EH (cell line): ENCODE results near the gene MICALL1.

Experiments used
- DNase-seq: peaks from one replicate; pipeline ENCODE4 v3.0.0-alpha.2; 2015; ENCODE audit warnings: low read depth

MICALL1 gene, protein sequence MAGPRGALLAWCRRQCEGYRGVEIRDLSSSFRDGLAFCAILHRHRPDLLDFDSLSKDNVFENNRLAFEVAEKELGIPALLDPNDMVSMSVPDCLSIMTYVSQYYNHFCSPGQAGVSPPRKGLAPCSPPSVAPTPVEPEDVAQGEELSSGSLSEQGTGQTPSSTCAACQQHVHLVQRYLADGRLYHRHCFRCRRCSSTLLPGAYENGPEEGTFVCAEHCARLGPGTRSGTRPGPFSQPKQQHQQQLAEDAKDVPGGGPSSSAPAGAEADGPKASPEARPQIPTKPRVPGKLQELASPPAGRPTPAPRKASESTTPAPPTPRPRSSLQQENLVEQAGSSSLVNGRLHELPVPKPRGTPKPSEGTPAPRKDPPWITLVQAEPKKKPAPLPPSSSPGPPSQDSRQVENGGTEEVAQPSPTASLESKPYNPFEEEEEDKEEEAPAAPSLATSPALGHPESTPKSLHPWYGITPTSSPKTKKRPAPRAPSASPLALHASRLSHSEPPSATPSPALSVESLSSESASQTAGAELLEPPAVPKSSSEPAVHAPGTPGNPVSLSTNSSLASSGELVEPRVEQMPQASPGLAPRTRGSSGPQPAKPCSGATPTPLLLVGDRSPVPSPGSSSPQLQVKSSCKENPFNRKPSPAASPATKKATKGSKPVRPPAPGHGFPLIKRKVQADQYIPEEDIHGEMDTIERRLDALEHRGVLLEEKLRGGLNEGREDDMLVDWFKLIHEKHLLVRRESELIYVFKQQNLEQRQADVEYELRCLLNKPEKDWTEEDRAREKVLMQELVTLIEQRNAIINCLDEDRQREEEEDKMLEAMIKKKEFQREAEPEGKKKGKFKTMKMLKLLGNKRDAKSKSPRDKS

GRCh38 chr22:37905534-37906363 lies at the start of gene MICALL1:
Gene MICALL1 (plus strand): TSS chr22:37906297. CDS start chr22:37906423, 126 bp downstream.
- peak; percentile 84 for DNase-seq

DNA sequence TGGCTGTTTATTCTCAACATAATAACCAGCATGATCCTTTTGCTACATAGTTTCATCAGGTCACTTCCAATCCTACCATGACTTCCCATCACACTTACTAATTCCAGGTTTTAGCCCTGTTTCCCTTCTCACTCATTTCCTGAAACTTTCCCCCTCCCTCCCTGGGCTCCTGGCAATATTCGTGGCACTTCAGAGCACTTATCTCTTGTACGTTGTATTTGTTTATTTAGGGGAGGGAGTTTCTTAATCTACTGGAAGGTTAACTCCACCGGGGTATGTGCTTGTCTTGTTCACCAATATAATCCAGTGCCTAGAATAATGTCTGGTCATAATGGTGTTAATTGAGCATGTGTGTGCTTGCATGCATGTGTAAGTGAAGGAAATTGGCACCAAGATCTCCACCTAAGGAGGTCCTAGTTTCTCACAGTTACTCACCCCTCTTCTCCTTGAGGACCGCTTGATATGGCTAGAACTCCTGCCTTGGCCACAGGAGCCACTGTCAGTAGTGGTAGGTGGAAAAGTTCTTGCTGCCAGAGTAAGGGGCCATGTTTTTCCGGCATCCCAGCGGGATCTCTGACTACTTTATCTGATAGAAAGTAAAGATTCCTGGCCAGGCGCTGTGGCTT lies 45.2 kb upstream of the MICALL1 start:
- DNase-seq: no peak

DNA sequence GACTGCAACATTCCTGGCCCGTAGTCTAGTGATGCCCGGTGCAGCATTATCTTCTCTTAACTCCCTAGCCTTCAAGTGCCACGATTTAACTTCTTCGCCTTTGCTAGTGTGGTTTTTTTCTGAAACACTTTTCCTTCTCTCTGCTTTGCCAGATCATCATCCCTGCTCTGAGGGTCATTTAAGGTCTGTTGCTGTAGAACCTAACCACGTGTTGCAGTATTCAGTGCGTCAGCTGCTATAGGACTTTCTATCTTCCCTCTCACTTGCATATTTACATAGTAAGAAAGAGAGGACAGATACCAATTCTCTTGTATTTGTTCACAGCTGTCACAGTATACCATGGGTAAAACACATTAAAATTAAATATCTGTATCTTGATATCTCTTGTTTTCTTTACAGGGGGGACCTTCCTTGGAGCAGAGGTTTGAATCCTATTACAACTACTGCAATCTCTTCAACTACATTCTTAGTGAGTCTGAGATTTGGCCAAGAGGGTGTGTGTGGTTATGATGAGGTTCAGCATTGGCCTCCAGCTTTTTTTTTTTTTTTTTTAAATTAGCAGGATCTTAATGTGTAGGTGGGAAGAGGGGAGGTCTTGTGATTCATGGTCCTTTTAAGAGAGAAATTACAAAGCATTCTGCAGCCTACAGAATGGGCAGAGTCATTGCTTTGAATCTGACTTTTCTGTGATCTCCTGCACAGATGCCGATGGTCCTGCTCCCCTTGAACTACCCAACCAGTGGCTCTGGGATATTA lies 43.3 kb upstream of the MICALL1 start:
- DNase-seq: no peak

GRCh38 chr22:37865510-37865909 lies 40.6 kb upstream of the MICALL1 start:
- no peak for DNase-seq

DNA sequence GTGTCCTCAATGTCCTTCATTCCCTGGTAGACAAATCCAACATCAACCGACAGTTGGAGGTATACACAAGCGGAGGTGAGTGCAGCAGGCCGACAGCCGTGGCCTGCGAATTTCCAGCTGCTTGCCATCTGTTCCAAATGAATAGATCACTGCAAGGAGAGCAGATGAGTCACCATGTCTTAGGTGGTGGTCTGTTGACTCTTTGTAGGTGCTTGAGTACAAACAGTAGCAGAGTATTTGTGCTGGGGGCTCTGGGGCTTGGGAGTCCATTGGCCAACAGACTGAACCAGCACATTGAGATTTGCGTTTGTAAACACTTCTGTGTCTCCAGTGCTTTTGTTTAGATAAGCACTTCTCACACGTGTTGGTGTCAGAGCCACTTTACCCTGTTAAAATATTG lies 35.8 kb upstream of the MICALL1 start:
- DNase-seq: no peak

- DNase-seq: peak; percentile 65
Measured at GRCh38 chr22:37880668-37881440, 25.2 kb upstream of the MICALL1 start.

GRCh38 chr22:37884420-37884819 lies 21.7 kb upstream of the MICALL1 start:
- DNase-seq: peak; percentile 59

GRCh38 chr22:37887584-37888378 lies 18.3 kb upstream of the MICALL1 start:
- DNase-seq: peak; percentile 97

DNA sequence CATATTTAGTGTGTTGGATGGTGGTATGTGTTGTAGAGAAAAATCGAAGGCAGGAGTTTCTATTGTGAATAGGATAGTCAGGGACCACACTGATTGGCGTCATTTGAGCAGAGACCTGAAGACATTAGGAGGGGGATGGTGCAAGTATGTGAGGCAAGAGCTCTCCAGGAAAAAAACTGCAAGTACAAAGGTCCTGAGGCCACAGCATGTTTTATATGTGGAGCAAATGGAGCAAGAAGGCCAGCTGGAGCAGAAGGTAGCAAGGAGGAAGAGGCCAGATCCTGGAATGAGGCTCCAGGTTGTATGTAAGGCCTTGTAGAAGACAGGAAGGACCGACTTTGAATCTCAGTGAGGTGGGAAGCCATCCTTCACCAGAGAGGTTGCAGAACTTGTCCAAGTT lies 14.2 kb upstream of the MICALL1 start:
- no peak for DNase-seq

DNA sequence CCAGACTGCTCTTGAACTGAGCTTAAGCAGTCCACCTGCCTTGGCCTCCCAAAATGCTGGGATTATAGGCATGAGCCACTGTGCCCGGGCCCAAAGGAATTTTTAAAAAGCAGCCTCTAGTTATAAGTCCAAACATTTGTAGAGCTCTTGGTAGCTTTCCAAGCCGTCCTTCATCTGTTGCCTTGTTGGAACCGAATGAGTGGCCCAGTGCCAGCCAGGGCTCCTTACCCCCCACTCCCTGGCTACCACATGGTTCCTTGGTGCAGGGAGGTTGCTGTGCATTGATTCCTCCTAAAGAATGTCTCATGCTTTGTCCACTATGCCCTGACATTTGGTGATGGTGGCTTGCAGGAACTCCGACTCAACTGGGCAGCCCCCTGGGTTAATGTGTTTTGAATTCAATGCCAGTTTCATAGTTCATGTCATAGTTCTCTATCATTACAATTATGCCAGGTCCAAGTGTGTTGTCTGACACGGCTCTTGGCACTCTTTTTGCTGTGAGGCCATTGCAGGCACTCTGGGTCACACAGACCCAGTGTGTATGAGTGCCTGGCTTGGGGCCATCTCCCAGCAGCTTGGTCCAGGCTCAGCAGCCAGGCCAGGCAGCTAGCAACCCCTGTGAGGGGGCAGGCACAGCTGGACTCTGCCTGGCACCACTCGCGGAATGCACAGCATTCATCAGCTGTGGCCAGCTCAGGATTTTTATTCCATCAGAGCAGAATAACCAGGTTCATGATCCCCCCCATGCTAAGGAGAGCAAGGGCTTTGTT lies 13.3 kb upstream of the MICALL1 start:
- no peak for DNase-seq

DNA sequence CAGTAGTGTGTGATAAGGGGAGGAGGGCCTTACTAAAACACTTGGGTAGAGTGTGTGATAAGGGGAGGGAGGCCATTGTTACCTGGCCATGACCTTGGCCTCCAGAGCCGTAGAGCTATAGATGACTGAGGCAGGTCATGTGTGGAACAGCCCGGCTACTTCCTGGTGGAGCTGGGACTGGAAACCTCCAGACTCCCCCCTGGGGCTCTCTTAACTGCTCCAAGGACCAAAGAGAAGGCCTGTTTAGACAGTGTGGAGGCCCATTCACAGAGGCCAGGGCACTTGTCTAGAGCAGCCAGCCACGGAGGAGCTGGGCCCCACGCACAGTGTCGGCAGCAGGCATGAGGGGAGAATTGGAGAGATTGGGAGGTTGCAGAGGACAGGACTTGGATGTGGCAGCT lies 12.5 kb upstream of the MICALL1 start:
- DNase-seq: no peak

GRCh38 chr22:37894939-37895670 lies 11.0 kb upstream of the MICALL1 start:
- no peak for DNase-seq

DNA sequence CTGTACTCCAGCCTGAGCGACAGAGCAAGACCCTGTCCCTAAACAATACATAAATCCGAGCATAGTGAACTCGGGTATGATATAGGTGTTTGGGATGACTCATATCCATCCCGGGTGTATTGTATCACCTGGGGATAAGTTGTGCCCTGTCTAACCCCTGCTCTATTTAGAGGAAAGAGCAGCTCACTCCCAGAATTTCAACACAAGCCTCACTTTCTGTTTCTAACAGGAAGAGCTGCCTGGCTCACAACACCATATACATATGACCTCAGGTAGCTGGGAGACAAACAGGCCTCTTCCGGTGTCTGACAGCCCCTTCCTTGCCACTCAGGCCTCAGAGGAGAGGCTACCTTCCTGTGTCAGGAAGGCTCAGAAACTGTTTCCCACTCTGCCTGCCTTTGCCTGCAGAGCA lies 9.9 kb upstream of the MICALL1 start:
- DNase-seq: no peak

- no peak for DNase-seq
Measured at GRCh38 chr22:37896939-37897338, 9.2 kb upstream of the MICALL1 start.

DNA sequence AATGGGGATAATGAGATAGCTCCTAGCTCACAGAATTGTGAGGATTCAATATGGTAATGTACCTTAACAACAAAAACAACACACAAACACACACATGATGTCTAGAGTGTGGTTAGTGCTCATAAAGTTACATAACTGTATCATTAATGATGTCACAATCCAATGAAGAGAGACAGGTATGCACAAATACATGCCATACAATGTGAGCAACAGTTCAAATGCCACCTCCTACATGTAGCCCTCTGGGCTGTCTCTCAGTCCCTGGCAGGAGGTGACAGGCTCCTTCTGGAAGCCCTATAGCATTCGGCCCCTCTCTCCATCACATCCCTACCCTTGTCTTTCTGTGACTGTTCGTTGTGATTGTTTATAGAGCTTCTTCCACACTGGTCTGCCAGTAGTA lies 8.3 kb upstream of the MICALL1 start:
- DNase-seq: peak; percentile 24

DNA sequence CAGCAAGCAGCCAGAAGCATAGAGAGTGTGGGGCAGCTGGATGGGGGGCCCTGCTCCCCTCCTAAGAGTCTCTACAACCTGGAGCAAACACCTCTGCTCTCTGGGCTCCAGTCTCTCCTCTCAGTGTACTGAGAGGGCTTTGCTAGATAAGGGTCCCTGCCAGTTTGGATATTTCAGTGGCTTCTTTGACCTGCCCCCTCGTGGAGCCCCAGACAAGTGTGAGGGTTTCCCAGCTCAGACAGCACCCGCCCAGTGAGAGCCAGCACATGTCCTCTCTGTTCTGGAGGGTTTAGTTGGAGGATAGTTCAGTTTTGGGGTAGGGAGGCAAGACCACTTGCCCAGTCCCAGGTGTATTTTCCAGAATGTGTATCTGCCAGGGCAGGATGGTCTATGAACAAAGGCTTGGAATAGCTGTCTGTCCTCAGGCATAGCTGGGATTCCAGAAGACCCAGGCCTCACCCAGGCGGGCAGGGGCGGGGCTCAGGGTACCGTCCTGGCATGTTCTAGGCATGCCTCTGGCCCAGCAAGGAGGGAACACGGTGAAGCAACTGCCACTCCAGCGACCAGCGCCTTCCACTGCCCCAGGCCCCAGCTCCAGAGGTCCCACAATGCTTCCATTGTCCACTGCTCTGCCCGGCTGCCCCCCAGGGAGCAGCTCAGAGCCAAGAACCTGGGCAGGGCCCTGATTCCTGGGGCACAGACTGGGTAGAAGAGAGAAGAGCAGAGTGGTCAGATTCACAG lies 7.5 kb upstream of the MICALL1 start:
- DNase-seq: no peak
